ENCODE measurements around the gene SLC2A4RG. TPM values are rescaled to one million over a fixed set of nuclear protein-coding genes. Genes with fewer than 3 reads are reported as not detected.
A peak's percentile ranks its signal among the peaks of the same experiment; 100 is the strongest.

SLC2A4RG gene
- total and polyA plus RNA-seq, 2 of the 13 experiments (the other 11 are each of a cell fraction or from before 2014, with no cell fraction given) = 91.4 to 95.9 TPM

DNA sequence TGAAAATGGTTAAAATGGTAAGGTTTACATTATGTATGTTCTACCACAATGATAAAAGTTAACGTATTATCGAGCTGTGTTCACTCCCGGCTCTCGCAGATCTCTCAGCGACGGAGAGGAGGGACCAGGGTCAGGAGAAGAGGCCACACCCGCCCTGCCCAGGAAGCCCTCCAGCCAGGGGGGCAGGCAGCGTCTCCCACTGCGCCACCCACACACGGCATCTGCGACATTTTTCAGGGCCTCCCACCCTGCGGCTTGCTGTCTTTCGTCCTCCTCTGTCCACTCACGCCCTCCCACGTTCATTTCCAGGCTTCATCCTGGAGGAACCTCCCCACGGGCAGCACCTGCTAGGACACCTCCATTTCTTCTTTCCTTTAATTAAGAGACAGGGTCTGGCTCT is 48.2 kb downstream of the SLC2A4RG start (continued):
- TF ChIP-seq ZNF460 (CRISPR knock-in tag; IDR thresholded peaks at IDR 0.05; ENCODE audit: borderline replicate concordance) = no peak

DNA sequence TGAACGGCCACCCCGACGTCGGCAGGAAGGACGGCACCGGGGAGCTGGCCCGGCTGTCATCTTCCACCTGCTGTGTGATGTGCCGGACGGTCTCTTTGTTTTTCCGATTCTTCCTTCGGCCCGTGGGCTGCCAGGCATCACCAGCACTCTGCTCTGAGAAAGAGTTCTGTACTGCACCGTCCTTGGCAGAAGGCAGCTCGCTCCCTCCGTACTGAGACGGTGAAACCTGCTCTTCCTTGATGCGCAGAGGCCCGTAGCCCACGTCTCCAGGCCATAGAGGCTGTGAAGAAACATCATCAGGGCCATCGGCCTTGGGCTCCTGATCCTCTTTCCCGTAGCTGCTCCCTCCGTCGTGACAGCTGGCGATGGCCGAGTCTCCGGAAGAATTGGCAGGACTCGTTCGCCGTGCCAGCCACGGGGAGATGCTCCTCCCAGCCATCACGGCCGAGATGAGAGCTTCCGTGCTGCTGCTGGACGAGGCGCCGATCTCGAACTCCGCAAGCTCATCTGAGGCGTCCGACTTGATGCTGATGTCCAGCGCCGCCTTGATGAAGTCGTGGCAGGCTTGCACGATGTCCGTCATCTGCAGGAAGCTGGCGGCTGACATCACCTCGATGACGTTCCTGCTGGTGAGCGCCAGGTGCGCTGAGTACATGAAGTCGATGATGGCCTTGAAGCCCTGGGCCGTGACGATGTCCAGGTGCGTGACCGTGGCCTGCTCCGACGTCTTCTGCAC is 50.4 kb downstream of the SLC2A4RG start:
- Histone ChIP-seq H3K4me3 (replicated peaks in 1 of 3; ENCODE audit: insufficient read depth in 1 of 3, low read depth in 2 of 3, low read length in 3 of 3) (no peak overlapping the region), H2AFZ (ENCODE audit: low read length) (no peak overlapping the region), H3K9ac (ENCODE audit: insufficient read depth, low read depth, low read length) (peak overlapping the region; percentile 43; the same call in 1 of the 2 replicates), H3K79me2 (ENCODE audit: insufficient read depth, low read length) (no peaks in the 10 kb centered on the region), H3K4me2 (ENCODE audit: low read depth, low read length) (no peak overlapping the region), H3K27ac (ENCODE audit: extremely low read length, insufficient read depth, low read length) (peak overlapping the region; percentile 69), H4K20me1 (ENCODE audit: insufficient read depth, low read length) (no peaks in the 10 kb centered on the region), H3K9me3 (ENCODE audit: low read length) (no peaks in the 10 kb centered on the region), H3K27me3 (ENCODE audit: control insufficient read depth in 1 of 2, insufficient read depth in 2 of 2, low read length in 2 of 2) (no peaks in the 10 kb centered on the region), H3K4me1 (ENCODE audit: insufficient read depth, low read length) (peaks cover 53% of the 10 kb centered on the region), H3K36me3 (replicated peaks in 1 of 2; ENCODE audit: control insufficient read depth in 1 of 2, insufficient read depth in 2 of 2, low read length in 2 of 2) (no peaks in the 10 kb centered on the region)
- ChIA-PET CTCF (ENCODE audit: low intra/inter-chr PET ratio, low total read pairs) (no interaction called here), POLR2A (interaction anchor here (0.7 to 1.5 kb wide), 4 partner anchors 12 to 75 kb away, joined by 3 to 8 read pairs (median 4); partner anchors contain the start of gene TPD52L2)
- DNase-seq (ENCODE audit: low spot score) = no peak
- WGBS (ENCODE audit: low lambda C conversion rate) = 97% methylated on average over 57 of the region's 57 CpGs
- intact Hi-C loops (cut with micrococcal nuclease; ENCODE audit: unreplicated experiment) (no loop called here), in situ Hi-C loops (cut with HindIII; ENCODE audit: extremely low pct_ligation_motif_present, low pct_unique_long_range_greater_than_20kb) (loop anchor here (5.0 to 10.0 kb wide), 2 partner anchors 67 to 85 kb away; partner anchors contain the start of genes ARFRP1 and ZGPAT)
- no peak; the same call in 2 of the 3 replicates for ATAC-seq
- BruUV-seq (replicated peaks) = TSS peak; percentile 51
- FAIRE-seq = no peak
- TF ChIP-seq KDM2A (CRISPR knock-in tag; IDR thresholded peaks at IDR 0.05; ENCODE audit: borderline replicate concordance, low read depth) (no peak), ZFP90 (CRISPR knock-in tag; IDR thresholded peaks at IDR 0.05; ENCODE audit: borderline replicate concordance) (no peak), NFYB (CRISPR knock-in tag; IDR thresholded peaks at IDR 0.05) (no peak), ZNF543 (CRISPR knock-in tag; IDR thresholded peaks at IDR 0.05) (no peak), ZNF83 (CRISPR knock-in tag; IDR thresholded peaks at IDR 0.05; ENCODE audit: borderline replicate concordance) (no peak), ZNF564 (CRISPR knock-in tag; IDR thresholded peaks at IDR 0.05) (no peak), ZBTB38 (CRISPR knock-in tag; IDR thresholded peaks at IDR 0.05) (peak; percentile 83), ZNF7 (CRISPR knock-in tag; IDR thresholded peaks at IDR 0.05) (no peak), ZNF772 (CRISPR knock-in tag; IDR thresholded peaks at IDR 0.05) (peak; percentile 28; the same call in 1 of the 2 replicates)
- TF ChIP-seq, protein P1, sequence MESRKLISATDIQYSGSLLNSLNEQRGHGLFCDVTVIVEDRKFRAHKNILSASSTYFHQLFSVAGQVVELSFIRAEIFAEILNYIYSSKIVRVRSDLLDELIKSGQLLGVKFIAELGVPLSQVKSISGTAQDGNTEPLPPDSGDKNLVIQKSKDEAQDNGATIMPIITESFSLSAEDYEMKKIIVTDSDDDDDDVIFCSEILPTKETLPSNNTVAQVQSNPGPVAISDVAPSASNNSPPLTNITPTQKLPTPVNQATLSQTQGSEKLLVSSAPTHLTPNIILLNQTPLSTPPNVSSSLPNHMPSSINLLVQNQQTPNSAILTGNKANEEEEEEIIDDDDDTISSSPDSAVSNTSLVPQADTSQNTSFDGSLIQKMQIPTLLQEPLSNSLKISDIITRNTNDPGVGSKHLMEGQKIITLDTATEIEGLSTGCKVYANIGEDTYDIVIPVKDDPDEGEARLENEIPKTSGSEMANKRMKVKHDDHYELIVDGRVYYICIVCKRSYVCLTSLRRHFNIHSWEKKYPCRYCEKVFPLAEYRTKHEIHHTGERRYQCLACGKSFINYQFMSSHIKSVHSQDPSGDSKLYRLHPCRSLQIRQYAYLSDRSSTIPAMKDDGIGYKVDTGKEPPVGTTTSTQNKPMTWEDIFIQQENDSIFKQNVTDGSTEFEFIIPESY (CRISPR knock-in tag; IDR thresholded peaks at IDR 0.05) = peak; percentile 8; the same call in 1 of the 2 replicates
- TF ChIP-seq, protein P2, sequence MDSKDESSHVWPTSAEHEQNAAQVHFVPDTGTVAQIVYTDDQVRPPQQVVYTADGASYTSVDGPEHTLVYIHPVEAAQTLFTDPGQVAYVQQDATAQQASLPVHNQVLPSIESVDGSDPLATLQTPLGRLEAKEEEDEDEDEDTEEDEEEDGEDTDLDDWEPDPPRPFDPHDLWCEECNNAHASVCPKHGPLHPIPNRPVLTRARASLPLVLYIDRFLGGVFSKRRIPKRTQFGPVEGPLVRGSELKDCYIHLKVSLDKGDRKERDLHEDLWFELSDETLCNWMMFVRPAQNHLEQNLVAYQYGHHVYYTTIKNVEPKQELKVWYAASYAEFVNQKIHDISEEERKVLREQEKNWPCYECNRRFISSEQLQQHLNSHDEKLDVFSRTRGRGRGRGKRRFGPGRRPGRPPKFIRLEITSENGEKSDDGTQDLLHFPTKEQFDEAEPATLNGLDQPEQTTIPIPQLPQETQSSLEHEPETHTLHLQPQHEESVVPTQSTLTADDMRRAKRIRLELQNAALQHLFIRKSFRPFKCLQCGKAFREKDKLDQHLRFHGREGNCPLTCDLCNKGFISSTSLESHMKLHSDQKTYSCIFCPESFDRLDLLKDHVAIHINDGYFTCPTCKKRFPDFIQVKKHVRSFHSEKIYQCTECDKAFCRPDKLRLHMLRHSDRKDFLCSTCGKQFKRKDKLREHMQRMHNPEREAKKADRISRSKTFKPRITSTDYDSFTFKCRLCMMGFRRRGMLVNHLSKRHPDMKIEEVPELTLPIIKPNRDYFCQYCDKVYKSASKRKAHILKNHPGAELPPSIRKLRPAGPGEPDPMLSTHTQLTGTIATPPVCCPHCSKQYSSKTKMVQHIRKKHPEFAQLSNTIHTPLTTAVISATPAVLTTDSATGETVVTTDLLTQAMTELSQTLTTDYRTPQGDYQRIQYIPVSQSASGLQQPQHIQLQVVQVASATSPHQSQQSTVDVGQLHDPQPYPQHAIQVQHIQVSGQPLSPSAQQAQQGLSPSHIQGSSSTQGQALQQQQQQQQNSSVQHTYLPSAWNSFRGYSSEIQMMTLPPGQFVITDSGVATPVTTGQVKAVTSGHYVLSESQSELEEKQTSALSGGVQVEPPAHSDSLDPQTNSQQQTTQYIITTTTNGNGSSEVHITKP (CRISPR knock-in tag; IDR thresholded peaks at IDR 0.05; ENCODE audit: low read depth) = no peak
- TF ChIP-seq, protein P3, sequence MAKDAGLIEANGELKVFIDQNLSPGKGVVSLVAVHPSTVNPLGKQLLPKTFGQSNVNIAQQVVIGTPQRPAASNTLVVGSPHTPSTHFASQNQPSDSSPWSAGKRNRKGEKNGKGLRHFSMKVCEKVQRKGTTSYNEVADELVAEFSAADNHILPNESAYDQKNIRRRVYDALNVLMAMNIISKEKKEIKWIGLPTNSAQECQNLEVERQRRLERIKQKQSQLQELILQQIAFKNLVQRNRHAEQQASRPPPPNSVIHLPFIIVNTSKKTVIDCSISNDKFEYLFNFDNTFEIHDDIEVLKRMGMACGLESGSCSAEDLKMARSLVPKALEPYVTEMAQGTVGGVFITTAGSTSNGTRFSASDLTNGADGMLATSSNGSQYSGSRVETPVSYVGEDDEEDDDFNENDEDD (CRISPR knock-in tag; IDR thresholded peaks at IDR 0.05; ENCODE audit: borderline replicate concordance) = no peak
- TF ChIP-seq, protein P4, sequence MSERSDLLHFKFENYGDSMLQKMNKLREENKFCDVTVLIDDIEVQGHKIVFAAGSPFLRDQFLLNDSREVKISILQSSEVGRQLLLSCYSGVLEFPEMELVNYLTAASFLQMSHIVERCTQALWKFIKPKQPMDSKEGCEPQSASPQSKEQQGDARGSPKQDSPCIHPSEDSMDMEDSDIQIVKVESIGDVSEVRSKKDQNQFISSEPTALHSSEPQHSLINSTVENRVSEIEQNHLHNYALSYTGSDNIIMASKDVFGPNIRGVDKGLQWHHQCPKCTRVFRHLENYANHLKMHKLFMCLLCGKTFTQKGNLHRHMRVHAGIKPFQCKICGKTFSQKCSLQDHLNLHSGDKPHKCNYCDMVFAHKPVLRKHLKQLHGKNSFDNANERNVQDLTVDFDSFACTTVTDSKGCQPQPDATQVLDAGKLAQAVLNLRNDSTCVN (CRISPR knock-in tag; IDR thresholded peaks at IDR 0.05; ENCODE audit: borderline replicate concordance) = no peak

Data from HepG2 (cell line).